ENCODE data around the gene FADS1.

DNA sequence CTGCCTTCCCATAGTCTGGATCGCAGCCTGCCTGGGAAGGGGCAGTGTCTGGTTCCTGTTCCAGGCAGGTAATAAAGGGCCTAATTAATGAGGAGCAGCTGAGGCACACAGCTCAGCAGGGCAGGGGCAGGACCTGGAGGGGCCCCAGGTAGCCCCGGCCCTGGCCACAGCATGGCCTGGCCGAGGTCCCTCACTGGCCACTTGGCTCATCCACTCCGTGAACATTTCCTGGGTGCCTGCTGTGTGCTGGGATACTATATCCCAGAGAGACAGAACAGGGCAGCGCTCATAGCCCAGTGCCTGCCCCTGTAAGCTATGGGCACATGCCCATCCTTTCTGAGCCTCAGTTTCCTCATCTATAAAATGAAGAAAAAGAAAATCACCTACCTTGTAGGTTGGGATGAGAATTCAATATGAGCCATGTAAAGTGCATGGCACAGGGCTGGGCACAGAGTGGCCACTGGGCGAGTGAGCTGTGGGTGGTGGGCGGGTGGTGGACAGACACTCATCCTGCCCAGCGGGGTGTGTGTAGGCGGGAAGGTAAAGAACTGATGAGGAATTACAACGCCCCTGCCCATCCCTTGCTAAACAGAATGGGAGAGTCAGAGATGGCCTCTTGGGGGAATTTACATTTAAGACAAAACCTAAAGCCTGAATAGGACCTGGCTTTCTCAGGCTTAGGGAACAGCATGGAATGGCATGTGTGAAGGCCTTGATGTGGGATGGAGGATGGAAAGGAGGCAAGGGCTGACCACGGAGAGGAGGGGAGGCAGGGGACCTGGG is 55.2 kb downstream of the FADS1 start:
- TF ChIP-seq, protein P1, sequence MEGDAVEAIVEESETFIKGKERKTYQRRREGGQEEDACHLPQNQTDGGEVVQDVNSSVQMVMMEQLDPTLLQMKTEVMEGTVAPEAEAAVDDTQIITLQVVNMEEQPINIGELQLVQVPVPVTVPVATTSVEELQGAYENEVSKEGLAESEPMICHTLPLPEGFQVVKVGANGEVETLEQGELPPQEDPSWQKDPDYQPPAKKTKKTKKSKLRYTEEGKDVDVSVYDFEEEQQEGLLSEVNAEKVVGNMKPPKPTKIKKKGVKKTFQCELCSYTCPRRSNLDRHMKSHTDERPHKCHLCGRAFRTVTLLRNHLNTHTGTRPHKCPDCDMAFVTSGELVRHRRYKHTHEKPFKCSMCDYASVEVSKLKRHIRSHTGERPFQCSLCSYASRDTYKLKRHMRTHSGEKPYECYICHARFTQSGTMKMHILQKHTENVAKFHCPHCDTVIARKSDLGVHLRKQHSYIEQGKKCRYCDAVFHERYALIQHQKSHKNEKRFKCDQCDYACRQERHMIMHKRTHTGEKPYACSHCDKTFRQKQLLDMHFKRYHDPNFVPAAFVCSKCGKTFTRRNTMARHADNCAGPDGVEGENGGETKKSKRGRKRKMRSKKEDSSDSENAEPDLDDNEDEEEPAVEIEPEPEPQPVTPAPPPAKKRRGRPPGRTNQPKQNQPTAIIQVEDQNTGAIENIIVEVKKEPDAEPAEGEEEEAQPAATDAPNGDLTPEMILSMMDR (optimal IDR thresholded peaks at IDR 0.05 in 1 of 3, IDR thresholded peaks at IDR 0.05 in 1 of 3, conservative IDR thresholded peaks at IDR 0.05 in 1 of 3; ENCODE audit: extremely low read depth in 1 of 3, insufficient read depth in 2 of 3, low read length in 3 of 3) = no peak
- TF ChIP-seq EZH2 (IDR thresholded peaks at IDR 0.05; ENCODE audit: low read length) = no peak

Measured in keratinocyte (primary cell).